Endothelial cell of umbilical vein (primary cell): Measurements from ENCODE around the gene OGFOD2. TPM values are rescaled to one million over a fixed set of nuclear protein-coding genes. Genes with fewer than 3 reads are reported as not detected.

Experiments used
- BruUV-seq: library from RNA; stranded (reverse); fragments of 400-500 nt; replicated peaks from 2 replicates; lab custom pipeline; 2021; lab: Mats Ljungman, UMichigan
- CTCF ChIA-PET: fragments of 300-600, 350-600 bp; sonication (Branson Sonifier 250); formaldehyde crosslinking; loops from one replicate; lab custom pipeline; 2021; ENCODE audit warnings: antibody characterized with exemption, inconsistent platforms; lab: Charles Lee
- POLR2A ChIA-PET: fragments of 300-600, 350-600 bp; sonication (Branson Sonifier 250); formaldehyde crosslinking; loops from one replicate; lab custom pipeline; 2021; ENCODE audit warnings: antibody characterized with exemption, inconsistent platforms; lab: Charles Lee
- DNase-seq: peaks from one replicate; pipeline ENCODE4 v3.0.0-alpha.2; 2011; ENCODE audit warnings: low read depth, low spot score
- FAIRE-seq: peaks from 2 replicates; lab custom pipeline; 2011; peaks lifted over from hg19 to GRCh38; lab: Jason Lieb, UNC
- H2AFZ ChIP-seq: 2 replicates; pipeline ENCODE4 v1.6.0; 2012; ENCODE audit warnings: low read depth, low read length, control low read depth, inconsistent platforms
- H3K27ac ChIP-seq: 2 replicates; pipeline ENCODE4 v1.5.1; 2011; ENCODE audit warnings: low read depth, mild to moderate bottlenecking, control low read depth, low read length, moderate library complexity; ENCODE audit not compliant: insufficient read depth
- H3K27me3 ChIP-seq, 2 experiments: 2 replicates each; pipeline versions ENCODE4 v1.6.0 to v1.6.1; 2011; ENCODE audit warnings: low read length in 2 of 2, mixed read lengths in 1 of 2; ENCODE audit not compliant: control insufficient read depth in 2 of 2, insufficient read depth in 2 of 2
- H3K36me3 ChIP-seq, 2 experiments: 2 replicates in 1 of 2; 3 replicates in 1 of 2; pipeline ENCODE4 v1.5.1; 2011; ENCODE audit warnings: low read length in 2 of 2, mild to moderate bottlenecking in 1 of 2, moderate library complexity in 1 of 2; ENCODE audit not compliant: control insufficient read depth in 2 of 2, insufficient read depth in 2 of 2; ENCODE audit errors: extremely low read depth in 1 of 2
- H3K4me1 ChIP-seq: 3 replicates; pipeline ENCODE4 v1.5.1; 2011; ENCODE audit warnings: mild to moderate bottlenecking, low read length; ENCODE audit not compliant: control insufficient read depth, insufficient read depth; ENCODE audit errors: extremely low read depth
- H3K4me2 ChIP-seq: 2 replicates; pipeline ENCODE4 v1.6.1; 2011; ENCODE audit warnings: low read length, control low read depth, mixed read lengths; ENCODE audit not compliant: insufficient read depth
- H3K4me3 ChIP-seq, 3 experiments: fragments of 200-600 bp in 1 of 3; sonication (generic), shearing (Covaris generic) in 1 of 3; replicated peaks in 1 of 3; 2 replicates each; pipeline ENCODE4 v1.5.1; 2011 to 2016; ENCODE audit warnings: control low read depth in 3 of 3, low read length in 3 of 3, mild to moderate bottlenecking in 2 of 3, inconsistent platforms in 1 of 3, low read depth in 1 of 3, moderate library complexity in 1 of 3; ENCODE audit not compliant: insufficient read depth in 1 of 3
- H3K79me2 ChIP-seq: 2 replicates; pipeline ENCODE4 v1.6.0; 2012; ENCODE audit warnings: low read length, inconsistent platforms; ENCODE audit not compliant: control insufficient read depth, insufficient read depth
- H3K9ac ChIP-seq: replicated peaks from 2 replicates; pipeline ENCODE3; 2011; ENCODE audit warnings: low read length, control low read depth; ENCODE audit not compliant: insufficient read depth; ENCODE audit errors: extremely low read depth
- H3K9me1 ChIP-seq: replicated peaks from 3 replicates; pipeline ENCODE4 v1.6.0; 2011; ENCODE audit warnings: mild to moderate bottlenecking, low read length; ENCODE audit not compliant: control insufficient read depth, insufficient read depth; ENCODE audit errors: extremely low read depth
- H3K9me3 ChIP-seq: replicated peaks from 2 replicates; pipeline ENCODE4 v1.5.1; 2012; ENCODE audit warnings: low read length, inconsistent platforms; ENCODE audit not compliant: control insufficient read depth, insufficient read depth
- H4K20me1 ChIP-seq: replicated peaks from 2 replicates; pipeline ENCODE3; 2011; ENCODE audit warnings: mild to moderate bottlenecking, low read length; ENCODE audit not compliant: control insufficient read depth, insufficient read depth; ENCODE audit errors: extremely low read depth
- FOS ChIP-seq: IDR thresholded peaks from 2 replicates; pipeline ENCODE4 v1.6.1; 2011; ENCODE audit warnings: mild to moderate bottlenecking, low read length, moderate library complexity, borderline replicate concordance; ENCODE audit not compliant: insufficient read depth
- POLR2A ChIP-seq: IDR thresholded peaks from 2 replicates; pipeline ENCODE4 v1.6.1; 2012; ENCODE audit warnings: low read depth, mild to moderate bottlenecking, control low read depth, low read length
- POLR2AphosphoS5 ChIP-seq: IDR thresholded peaks from 2 replicates; pipeline ENCODE4 v1.6.1; 2012; ENCODE audit warnings: low read depth, mild to moderate bottlenecking, control low read depth, low read length, moderate library complexity; ENCODE audit not compliant: insufficient read depth
- dilution Hi-C: fragments of 300-500 bp; cut with MboI; formaldehyde crosslinking; loops from one replicate; pipeline ENCODE4 v1.15.0; 2019; ENCODE audit warnings: low sequenced_read_pairs; ENCODE audit not compliant: extremely low pct_ligation_motif_present
- intact Hi-C: fragments of 100-400 bp; cut with micrococcal nuclease; formaldehyde crosslinking; loops from one replicate; pipeline ENCODE4 v1.10.0; 2022
- polyA plus RNA-seq, 4 experiments: library from polyadenylated mRNA; depleted of rRNA in 3 of 4; stranded (reverse) in 3 of 4; unstranded in 1 of 4; fragments of >200 nt; gene quantifications; 2 replicates each; pipeline versions ENCODE4 v1.2.1 to v1.2.3, GENCODE V29; 2011 to 2012; ENCODE audit warnings: missing spikeins in 1 of 4
- total RNA-seq: library from RNA; stranded (reverse); gene quantifications from 2 replicates; pipeline ENCODE4 v1.2.3, GENCODE V29; 2021
- TF ChIP-seq, protein P1 (sequence below), 2 donors: IDR thresholded peaks; 1 replicate in 1 of 2; 2 replicates in 1 of 2; pipeline ENCODE4 v1.5.1; 2011; ENCODE audit warnings: low read length in 2 of 2, mild to moderate bottlenecking in 2 of 2, moderate library complexity in 2 of 2, control low read depth in 1 of 2, inconsistent platforms in 1 of 2, low read depth in 1 of 2; ENCODE audit not compliant: insufficient read depth in 1 of 2; ENCODE audit errors: extremely low read depth in 1 of 2
- TF ChIP-seq, protein P2 (sequence below): IDR thresholded peaks from 2 replicates; pipeline ENCODE4 v1.6.1; 2011; ENCODE audit not compliant: insufficient read depth, insufficient read length

OGFOD2 gene
- total and polyA plus RNA-seq, 2 donors (not counting 3 experiments of a cell fraction or from before 2014, with no cell fraction given) = 16.8 to 24.1 TPM

DNA sequence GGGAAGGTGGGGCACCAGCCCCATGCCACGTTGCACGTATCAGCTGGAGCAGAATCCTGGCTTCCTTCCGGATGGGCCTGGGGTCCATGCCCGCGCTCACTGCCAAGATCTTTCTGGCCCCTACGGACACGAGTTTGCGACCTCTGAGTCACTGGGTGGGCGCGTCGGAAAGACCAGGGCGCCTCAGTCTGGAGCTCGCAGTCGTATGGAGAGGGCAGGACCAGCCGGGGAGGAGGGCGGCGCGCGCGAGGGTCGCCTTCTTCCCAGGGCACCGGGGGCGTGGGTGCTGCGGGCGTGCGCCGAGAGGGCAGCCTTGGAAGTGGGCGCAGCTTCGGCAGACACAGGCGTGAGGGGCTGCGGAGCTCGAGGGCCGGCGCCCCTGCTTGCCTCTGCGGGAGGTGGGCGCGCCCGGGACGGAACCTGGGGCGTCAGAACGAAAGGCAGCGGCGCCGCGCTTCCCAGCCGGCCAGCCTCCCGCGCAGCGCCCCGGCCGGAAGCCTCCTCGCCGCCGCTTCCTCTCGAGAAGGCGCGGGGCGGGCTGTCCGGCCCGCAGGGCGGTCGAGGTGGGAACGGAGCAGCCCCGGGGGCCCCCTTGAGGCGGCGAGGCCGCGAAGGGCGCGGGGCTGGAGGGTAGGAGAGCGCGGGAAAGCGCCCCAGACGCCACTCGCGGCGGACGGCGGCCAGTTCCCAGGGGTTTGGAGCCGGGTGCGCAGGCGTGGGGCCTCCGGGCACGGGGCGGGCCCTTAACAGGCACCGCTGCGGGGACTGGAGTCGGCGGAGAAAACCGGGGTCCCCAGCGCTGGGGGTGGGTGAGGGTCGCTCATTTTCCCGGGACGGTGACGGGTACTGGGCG, 5.4 kb downstream of the OGFOD2 start, which contains the start of gene ARL6IP4:
Gene ARL6IP4, plus strand, starts transcription at position 499 of the 853 bp plus-strand sequence. CDS start 459 bp downstream, outside the sequence.
- peak within 1 kb of the TSS; percentile 67 for H2AFZ ChIP-seq
- dilution Hi-C loops (no loop called here), intact Hi-C loops (no loop called here)
- FAIRE-seq = peak; percentile 70
- no peaks in the 10 kb centered on the region for H3K9me3 ChIP-seq
- H3K9me1 ChIP-seq = no peaks in the 10 kb centered on the region
- H3K79me2 ChIP-seq = peaks cover 25% of the 10 kb centered on the region
- peak within 1 kb of the TSS; percentile 78 for H3K27ac ChIP-seq
- ChIA-PET CTCF (interaction anchor here (1.4 to 2.0 kb wide), 6 partner anchors 12 to 258 kb away, joined by 3 to 9 read pairs (median 4); no protein-coding TSS in a partner anchor), POLR2A (interaction anchor here (1.7 kb wide), 1 partner anchor 252 kb away, joined by 7 read pairs; the partner anchor contains the start of genes MPHOSPH9 and MTRFR)
- DNase-seq = peak; percentile 69
- H3K27me3 ChIP-seq = no peaks in the 10 kb centered on the region
- no peaks in the 10 kb centered on the region for H4K20me1 ChIP-seq
- H3K4me3 ChIP-seq = peak within 1 kb of the TSS; percentile 48 to 83 (median 60)
- TF ChIP-seq POLR2AphosphoS5 = peak; percentile 96
- peak; percentile 84 for TF ChIP-seq POLR2A
- TF ChIP-seq, protein P1, sequence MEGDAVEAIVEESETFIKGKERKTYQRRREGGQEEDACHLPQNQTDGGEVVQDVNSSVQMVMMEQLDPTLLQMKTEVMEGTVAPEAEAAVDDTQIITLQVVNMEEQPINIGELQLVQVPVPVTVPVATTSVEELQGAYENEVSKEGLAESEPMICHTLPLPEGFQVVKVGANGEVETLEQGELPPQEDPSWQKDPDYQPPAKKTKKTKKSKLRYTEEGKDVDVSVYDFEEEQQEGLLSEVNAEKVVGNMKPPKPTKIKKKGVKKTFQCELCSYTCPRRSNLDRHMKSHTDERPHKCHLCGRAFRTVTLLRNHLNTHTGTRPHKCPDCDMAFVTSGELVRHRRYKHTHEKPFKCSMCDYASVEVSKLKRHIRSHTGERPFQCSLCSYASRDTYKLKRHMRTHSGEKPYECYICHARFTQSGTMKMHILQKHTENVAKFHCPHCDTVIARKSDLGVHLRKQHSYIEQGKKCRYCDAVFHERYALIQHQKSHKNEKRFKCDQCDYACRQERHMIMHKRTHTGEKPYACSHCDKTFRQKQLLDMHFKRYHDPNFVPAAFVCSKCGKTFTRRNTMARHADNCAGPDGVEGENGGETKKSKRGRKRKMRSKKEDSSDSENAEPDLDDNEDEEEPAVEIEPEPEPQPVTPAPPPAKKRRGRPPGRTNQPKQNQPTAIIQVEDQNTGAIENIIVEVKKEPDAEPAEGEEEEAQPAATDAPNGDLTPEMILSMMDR (IDR thresholded peaks at IDR 0.05; ENCODE audit: extremely low read depth in 1 of 2, insufficient read depth in 1 of 2, low read depth in 1 of 2, low read length in 2 of 2) = no peak
- TF ChIP-seq, protein P2, sequence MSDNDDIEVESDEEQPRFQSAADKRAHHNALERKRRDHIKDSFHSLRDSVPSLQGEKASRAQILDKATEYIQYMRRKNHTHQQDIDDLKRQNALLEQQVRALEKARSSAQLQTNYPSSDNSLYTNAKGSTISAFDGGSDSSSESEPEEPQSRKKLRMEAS = no peak
- peak; percentile 8 for TF ChIP-seq FOS
- H3K36me3 ChIP-seq = peaks cover 0 to 9% of the 10 kb centered on the region in 2 experiments
- H3K4me1 ChIP-seq = peaks cover 43% of the 10 kb centered on the region
- TSS peak; percentile 24 for BruUV-seq
- peak within 1 kb of the TSS; percentile 90 for H3K9ac ChIP-seq
- peak within 1 kb of the TSS; percentile 88 for H3K4me2 ChIP-seq
